Measurements from ENCODE around the gene ADAMTS13.
"Not testable (repeated sequence)": the region's sequence is repeated elsewhere in the genome, so short reads cannot be mapped to it uniquely, and the experiment has no call there.

The ADAMTS13 gene

DNA sequence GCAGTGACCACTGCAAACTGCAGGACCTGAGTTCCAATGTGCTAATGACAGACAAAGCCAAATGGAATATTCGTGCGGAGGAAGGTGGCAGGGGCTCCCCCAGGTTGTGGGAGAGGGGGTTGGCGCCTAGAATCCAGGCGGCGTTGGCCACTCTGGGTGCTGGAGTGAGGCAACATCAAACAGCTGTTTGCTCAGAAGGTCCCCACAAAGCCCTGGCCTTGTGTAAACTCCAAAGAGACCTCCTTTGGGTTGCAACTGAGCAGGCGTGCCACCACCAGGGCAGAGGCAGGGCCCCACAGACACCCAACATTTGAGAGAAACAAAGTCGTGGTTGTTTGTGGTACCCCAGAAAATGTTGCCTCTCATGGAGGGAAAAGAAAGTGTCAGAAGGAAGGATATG is 31.5 kb upstream of the ADAMTS13 start:
- no peak for FAIRE-seq
- no peak for DNase-seq (ENCODE audit: insufficient read length, low spot score)

DNA sequence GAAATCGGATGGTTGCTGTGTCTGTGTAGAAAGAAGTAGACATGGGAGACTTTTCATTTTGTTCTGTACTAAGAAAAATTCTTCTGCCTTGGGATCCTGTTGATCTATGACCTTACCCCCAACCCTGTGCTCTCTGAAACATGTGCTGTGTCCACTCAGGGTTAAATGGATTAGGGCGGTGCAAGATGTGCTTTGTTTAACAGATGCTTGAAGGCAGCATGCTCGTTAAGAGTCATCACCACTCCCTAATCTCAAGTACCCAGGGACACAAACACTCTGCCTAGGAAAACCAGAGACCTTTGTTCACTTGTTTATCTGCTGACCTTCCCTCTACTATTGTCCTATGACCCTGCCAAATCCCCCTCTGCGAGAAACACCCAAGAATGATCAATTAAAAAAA is 30.7 kb upstream of the ADAMTS13 start:
- FAIRE-seq; DNase-seq (ENCODE audit: insufficient read length, low spot score): not testable (repeated sequence)

DNA sequence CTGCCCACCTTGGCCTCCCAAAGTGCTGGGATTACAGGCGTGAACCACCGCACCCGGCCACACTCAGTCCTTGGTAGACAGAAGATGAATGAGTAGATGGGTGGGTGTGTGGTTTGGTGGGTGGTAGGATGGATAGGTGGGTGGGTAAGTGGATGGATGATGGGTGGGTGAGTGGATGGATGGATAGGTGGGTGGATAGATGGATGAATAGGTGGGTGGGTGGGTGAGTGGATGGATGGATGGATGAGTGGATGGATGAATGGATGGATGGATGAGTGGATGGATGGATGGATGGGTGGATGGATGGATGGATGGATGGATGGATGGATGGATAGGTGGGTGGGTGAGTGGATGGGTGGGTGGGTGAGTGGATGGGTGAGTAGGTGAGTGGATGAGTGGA is 29.9 kb upstream of the ADAMTS13 start:
- not testable (repeated sequence) for FAIRE-seq

DNA sequence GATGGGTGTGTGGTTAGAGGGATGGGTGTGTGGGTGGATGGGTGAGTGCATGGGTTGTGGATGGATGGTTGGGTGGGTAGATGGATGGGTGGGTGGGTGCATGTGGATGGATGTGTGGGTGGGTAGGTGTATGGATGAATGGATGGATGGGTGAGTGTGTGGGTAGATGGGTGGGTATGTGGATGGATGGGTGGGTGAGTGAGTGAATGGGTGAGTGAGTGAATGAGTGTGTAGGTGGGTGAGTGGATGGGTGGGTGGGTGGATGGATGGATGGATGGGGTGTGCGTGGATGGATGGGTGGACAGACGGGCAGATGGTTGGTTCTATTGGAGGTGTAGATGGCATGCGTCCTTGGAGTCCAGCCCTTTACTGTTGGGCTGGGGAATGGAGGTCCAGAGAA is 28.8 kb upstream of the ADAMTS13 start:
- FAIRE-seq (no peak), DNase-seq (ENCODE audit: insufficient read length, low spot score) (no peak)

More for the DNA sequence above, 29.9 kb upstream of the ADAMTS13 start:
- not testable (repeated sequence) for DNase-seq (ENCODE audit: insufficient read length, low spot score)

DNA sequence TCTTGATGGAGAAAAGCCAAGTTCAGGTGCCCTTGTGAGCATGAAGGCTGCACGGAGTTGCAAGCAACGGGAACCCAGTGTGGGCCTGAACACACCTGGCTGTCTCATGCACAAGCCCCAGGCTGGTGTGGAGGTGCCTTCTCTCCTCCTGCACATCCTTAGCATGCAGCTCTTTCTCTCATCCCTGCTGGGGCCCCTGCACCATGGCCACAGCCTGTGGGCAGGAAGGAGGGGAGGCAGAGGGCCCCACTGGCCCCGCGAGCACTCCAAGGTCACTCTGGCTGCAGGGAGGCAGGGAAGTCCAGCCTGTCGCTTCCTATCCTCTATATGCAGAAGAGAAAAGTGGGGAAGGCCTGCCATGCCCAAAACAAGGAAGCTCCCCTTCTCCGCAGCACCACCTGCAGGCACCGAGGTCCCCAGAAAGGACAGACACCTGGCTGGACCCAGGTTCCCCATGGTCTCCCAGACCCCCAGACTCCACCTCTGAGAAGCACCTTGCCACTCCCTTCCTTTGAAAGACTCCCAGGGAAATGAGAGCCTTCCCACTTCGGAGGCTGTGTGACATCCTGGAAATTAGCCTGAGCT is 27.4 kb upstream of the ADAMTS13 start:
- DNase-seq (ENCODE audit: insufficient read length, low spot score) = no peak
- no peak for FAIRE-seq

DNA sequence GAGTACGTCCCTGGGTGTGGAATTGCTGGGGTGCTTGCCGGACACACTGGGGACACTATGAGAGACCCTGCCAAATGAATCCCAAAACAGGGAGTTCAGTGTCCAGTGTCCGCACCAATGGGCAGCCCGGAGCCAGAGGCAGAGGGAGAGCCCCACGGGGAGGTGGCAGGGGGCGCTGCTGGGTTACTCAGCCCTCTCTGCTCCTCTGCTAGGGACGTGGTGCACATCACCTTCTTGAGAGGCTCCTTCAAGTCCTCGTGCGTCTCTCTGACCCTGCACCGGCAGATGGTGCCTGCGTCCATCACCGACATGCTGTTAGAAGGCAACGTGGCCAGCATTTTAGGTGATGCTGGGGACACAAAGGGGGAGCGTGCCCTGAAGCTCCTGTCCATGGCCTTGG is 25.2 kb upstream of the ADAMTS13 start:
- no peak for DNase-seq (ENCODE audit: insufficient read length, low spot score)
- FAIRE-seq = no peak

DNA sequence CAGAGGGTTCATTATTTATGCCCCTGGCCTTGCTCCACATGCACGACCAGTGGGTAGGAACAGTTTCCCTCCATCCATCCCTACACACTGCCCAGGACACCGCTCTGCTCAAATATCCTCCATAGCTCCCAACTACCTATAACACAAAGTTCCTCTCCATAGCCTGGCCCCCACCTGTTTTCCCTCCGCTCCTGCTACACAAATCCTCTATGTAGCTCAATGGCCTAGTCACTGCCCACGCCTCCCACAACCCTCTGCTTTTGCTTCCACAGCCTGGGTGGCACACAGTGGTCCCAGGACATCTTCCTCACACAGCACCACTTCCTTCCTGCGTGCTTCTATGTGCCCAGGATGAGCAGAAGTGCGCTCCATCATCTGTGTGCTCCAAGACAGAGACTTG is 24.8 kb upstream of the ADAMTS13 start:
- DNase-seq (ENCODE audit: insufficient read length, low spot score) (no peak), FAIRE-seq (no peak)

DNA sequence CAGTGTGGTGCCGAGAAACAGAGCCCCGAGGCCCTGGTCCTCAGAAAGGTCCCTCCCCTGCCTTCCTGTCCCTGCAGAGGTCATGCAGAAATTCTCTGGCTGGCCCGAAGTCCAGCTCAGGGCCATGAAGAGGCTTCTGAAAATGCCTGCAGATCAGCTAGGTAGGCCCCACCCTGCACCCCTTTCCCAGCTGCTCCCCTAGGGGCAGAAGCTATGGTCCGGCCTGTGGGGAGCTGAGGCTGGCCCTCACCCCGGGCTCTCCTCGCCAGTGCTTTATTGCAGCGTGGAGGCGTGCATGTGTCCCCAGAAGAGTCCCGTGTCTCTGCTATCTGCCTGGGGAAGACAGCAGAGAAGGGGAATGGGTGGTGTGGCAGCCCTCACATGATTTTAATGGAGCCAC is 24.3 kb upstream of the ADAMTS13 start:
- no peak for FAIRE-seq
- DNase-seq (ENCODE audit: insufficient read length, low spot score) = no peak

DNA sequence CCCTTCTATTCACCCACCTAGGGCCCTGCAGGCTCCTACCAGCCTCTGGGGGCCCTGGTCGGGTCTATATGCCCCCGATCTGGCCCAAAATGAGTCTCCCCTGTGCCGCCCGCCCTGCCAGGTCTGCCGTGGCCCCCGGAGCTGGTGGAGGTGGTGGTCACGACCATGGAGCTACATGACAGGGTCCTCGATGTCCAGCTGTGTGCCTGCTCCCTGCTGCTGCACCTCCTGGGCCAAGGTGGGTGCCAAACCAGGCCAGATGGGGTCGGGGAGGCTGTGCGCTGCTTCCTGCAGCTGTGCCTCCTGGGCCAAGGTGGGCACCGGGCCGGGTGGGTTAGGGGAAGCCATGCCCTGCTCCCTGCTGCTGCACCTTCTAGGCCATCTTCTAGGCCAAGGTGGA is 21.9 kb upstream of the ADAMTS13 start:
- no peak for DNase-seq (ENCODE audit: insufficient read length, low spot score)

DNA sequence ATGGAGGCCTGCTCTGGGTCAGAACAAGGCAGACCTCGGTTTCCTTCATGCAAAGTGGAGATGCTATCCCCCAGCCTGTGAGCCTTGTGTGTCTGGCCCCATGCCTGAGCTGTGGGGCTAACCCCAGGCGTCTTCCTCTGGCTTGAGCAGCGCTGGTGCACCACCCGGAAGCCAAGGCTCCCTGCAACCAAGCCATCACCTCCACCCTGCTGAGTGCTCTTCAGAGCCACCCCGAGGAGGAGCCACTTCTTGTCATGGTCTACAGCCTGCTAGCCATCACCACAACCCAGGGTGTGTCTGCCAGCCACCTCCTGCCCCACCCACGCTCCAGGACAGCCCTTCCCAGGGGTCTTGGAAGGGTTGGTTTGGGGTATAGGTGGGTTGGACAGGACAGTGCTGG is 20.6 kb upstream of the ADAMTS13 start:
- FAIRE-seq (no peak), DNase-seq (ENCODE audit: insufficient read length, low spot score) (no peak)

More for the DNA sequence above, 21.9 kb upstream of the ADAMTS13 start:
- FAIRE-seq = no peak

DNA sequence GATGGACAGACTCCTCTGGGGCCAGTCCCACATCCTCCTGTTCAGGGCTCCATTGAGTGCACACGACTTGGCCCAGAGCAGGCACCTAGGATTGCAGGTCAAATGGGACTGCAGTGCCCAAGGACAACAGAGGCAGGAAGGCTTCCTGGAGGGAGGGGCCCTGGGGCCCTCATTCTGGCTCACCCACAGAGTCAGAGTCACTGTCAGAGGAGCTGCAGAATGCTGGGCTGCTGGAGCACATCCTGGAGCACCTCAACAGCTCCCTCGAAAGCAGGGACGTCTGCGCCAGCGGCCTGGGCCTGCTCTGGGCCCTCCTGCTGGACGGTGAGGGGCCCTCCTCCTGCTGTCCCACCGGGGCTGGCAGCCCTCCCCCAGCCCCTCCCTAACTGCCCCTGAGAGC is 19.5 kb upstream of the ADAMTS13 start:
- FAIRE-seq (no peak), DNase-seq (ENCODE audit: insufficient read length, low spot score) (no peak)

DNA sequence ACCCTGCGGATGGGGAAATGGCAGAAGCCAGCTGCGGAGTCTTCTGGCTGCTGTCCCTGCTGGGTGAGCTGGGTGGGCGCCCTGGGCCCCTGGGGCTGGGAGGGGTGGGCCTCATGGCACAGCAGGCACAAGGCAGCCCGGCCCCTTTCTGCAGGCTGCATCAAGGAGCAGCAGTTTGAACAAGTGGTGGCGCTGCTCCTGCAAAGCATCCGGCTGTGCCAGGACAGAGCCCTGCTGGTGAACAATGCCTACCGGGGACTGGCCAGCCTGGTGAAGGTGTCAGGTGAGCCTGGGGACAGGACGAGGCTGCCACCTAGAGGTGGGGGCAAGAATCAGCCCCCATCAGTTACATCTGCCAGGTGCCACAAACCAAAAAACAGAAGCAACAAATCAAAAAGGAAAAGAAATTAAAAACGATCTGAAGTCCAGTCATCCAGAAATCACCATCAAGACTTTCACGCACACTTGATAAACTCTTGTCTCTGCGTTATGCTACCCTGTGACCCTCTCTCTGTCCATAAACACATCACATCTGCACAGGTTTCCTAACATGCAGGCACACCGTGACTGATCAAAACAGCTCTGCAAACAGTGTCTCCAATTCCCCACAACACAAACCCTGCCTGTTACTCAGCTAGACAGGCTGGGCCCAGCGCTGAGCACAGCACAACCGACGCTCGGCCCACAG is 18.3 kb upstream of the ADAMTS13 start:
- no peak for DNase-seq (ENCODE audit: insufficient read length, low spot score)
- no peak for FAIRE-seq

DNA sequence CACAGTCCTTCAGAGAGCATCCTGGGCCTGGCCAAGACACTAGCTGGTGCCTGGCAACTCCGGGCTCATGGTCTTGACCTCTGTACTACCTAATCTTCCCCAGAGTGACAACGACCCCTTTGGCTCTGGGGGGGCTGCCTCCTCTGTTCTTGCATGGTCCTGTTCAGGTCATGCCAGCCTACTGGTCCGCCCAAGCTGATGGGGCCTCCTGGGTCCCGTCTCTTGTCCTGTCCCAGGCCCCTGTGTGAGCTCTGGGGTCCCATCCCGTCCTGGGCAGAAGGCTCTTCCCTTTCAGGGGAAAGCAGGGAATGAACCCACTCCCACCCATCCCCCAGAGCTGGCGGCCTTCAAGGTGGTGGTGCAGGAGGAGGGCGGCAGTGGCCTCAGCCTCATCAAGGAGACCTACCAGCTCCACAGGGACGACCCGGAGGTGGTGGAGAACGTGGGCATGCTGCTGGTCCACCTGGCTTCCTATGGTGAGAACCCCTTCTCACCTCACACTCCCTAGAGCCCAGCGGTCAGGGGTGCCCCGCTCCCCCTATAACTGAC is 17.6 kb upstream of the ADAMTS13 start:
- FAIRE-seq (no peak), DNase-seq (ENCODE audit: insufficient read length, low spot score) (no peak)

DNA sequence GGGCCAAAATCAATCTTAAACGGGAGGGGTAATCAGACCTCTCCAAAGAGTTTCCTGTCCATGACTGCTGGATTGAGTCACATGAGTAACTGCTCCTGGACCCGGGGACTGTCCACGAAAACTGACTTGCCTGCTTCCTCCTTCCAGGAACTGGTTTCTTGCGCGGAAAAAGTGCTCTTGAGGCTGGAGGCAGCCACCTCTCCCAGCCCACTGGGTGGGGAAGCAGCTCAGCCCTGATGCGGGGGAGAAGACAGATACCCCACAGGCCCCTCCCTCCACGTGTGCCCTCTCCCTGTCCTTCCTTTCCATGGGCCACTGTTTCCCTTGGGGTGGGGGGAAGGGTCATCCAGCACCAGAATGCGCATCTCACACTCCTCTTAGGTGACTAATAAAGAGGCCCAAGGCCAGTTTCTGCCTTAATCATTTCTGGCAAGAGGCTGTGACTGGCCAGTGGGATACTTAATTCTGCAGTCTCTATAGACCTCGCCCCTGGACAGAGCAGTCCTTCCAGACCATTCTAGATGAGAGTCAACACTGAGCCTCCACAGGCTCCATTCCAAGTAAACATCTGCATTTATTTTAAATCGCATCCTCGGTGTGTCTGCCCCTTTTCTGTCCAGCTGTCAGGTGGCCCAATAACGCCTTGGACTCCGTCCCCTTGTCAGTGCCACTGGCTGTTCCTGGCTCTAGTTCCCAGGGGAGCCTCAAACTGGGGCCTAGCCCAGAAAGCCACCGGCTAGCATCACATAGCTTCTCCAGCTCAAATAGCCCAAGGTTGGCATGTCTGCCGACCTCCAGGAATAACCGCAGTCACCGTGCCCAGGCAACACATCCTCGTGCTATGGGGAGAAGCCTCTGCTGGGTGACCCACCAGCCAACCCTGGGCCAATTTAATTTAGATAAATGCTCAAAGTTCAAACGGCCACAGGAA is 16.4 kb upstream of the ADAMTS13 start:
- no peak for FAIRE-seq
- DNase-seq (ENCODE audit: insufficient read length, low spot score) = no peak

DNA sequence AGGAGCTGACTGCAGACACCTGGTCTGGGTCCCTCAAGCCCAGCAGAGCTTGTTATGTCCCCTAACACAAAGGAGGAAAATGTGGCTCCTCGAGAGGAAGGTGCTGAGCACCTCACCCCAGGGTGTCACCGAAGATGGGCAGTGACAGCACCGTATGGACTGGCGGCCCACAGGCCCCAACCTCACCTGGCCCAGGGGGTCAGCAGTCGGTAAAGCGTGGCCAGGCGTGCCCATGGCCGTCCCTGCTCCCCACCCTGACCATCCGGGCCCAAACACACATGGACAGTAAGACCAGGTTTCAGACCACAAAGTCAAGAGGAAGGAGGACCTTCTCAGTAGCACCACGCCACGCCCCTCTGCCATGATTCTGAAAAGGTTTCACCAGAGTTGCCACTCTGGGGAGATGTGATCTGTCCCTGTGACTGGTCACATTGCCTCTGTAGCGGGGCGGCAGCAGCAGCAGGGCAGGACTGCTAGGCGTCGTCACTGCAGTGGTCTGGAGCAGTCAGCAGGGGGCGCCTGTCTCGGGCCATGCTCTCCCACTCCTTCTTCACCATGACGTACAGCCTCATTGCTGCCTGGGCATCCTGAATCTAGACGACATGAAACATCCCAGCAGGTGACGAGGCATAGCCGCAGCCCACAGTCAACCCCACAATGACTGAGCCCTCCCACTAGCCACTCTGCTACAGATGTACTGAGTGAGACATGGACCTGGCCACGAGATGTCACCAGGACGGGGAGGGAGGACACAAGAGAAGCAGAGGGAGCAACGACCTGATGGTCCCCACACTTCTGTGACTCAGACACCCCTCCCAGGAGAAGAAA is 15.5 kb upstream of the ADAMTS13 start:
- peak; percentile 80 for FAIRE-seq

DNA sequence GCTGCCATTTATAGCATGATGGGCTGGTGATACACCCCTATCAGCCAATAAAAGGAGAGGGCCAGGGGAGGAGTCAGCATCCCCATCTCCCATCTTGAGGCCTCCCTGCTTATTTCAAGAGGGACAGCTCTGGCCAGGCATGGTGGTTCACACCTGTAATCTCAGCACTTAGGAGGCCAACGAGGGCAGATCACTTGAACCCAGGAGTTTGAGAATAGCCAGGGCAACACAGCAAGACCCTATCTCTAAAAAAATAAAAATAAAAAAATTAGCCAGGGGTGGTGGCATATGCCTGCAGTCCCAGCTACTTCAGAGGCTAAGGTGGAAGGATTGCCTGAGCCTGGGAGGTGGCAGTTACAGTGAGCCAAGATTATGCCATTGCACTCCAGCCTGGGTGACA is 14.1 kb upstream of the ADAMTS13 start:
- FAIRE-seq = no peak
- no peak for DNase-seq (ENCODE audit: insufficient read length, low spot score)

More for the DNA sequence above, 15.5 kb upstream of the ADAMTS13 start:
- DNase-seq (ENCODE audit: insufficient read length, low spot score) = peak; percentile 85

DNA sequence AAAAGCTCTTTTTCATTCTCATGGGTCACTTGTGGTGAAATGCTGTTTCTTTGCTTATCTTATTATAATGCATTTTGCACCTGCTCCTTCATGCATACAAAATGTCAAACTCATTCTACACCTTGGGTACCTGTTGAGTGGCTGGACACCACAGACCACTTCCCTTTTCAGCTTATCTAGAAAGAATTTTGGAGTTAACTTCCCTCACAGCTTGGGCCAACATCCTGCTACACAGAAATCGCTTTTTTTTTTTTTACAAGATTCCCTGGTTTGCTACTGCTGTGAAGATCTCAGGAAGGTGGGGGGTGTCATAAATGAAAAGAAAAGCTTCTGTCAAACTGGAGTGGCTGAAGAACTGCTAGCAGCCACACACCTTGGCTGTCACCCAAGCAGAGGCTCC is 7.0 kb upstream of the ADAMTS13 start:
- DNase-seq (ENCODE audit: insufficient read length, low spot score) (no peak), FAIRE-seq (no peak)

DNA sequence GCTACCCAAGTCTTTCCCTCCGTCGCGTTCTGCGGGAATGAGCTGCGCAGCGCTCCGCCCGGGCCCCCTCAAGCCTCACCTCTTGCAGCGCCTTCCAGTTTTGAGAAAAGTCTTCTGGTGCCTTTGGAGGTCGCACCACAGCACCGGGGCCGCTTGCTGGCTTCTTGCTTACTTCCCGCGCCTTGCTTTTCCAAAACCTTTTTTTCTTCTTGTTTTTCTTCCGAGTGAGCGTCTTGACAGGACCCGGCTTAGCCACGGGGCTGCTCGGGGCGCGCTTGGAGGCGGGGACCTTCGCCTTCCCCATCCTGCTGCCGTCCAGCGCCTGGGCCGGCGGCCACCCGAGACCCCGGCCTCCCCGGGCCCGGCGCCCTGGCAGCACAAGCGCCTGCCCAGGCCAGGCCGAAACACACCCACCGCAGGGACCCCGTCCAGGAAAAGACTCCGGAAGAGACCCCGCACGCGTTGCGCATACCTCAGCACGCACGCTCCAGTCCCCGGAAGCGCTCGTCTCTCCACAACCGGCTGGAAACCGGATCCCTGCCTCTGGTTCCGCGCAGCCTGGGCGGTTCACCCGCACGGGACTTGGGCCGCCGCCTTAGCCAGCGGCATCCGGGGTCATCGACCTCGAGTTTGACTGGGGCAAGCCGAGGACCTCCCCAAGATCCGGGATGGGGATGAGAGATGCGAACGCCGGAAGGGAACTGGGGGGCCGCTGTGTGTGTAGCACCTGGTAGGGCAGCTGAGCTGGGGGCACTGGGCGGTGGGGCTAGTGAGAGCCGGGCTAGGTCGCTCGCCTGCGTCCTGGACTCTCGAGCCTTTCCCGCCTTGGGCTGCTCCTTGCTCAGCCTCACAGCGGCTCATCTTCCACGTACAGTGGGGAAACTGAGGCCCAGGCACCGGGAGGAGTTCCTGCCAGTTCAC is 4.4 kb upstream of the ADAMTS13 start, which contains the start of gene REXO4:
TSS of gene REXO4 (minus strand) at position 470 of the 921 bp plus-strand sequence. CDS start at position 304, 166 bp downstream.
- DNase-seq (ENCODE audit: insufficient read length, low spot score) = peak; percentile 81
- peak; percentile 66 for FAIRE-seq

DNA sequence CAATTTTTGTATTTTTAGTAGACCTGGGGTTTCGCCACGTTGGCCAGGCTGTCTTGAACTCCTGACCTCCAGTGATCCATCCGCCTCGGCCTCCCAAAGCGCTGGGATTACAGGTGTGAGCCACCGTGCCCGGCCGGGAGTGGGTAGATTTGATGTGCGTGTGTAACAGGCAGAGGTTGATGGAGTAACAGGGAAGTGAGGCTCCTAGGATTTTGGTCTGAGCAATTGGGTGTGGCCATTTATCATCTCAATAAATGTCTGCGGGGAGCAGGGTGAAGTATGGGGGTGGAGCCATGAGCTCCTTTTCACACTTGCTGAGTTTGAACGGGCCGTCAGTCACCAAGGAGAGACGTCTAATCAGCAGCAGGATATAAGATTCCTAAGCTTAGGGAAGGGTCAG is 3.2 kb upstream of the ADAMTS13 start:
- FAIRE-seq = no peak
- DNase-seq (ENCODE audit: insufficient read length, low spot score) = no peak

All from GM19239 (cell line).